ENCODE data around the gene GP9. TPM values are rescaled to one million over a fixed set of nuclear protein-coding genes. Genes with fewer than 3 reads are reported as not detected.

The GP9 gene
- total and polyA plus RNA-seq, 9 of the 15 experiments (the other 6 are each of a cell fraction or from before 2014, with no cell fraction given), result not detected

DNA sequence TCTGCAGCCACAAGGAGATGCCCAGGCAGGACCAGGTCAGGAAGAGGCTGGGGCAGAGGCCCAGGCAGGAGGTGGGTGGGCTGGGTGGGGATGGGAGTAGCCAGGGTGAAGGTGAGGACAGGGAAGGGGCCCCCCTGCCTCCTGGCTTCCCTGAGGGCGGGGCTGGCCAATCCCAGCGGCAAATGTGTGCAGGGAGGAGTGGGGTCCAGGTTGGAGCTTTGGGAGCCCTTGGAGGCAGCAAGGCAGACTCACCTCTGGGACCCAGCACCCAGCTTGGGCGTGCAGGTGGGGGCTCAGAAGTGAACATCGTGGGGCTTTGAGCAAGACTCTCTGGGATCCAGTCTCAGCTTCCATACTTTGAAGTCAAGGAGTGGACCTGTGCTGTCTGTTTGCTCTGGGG lies 25.2 kb downstream of the GP9 start:
- Histone ChIP-seq H3K9me1 (ENCODE audit: control insufficient read depth, insufficient read depth, low read length) (no peaks in the 10 kb centered on the region), H3K9me3 (replicated peaks; ENCODE audit: control insufficient read depth, insufficient read depth, low read depth, low read length) (no peaks in the 10 kb centered on the region), H3K4me3 (no peak overlapping the region), H3K9ac (ENCODE audit: insufficient read depth in 1 of 2, low read depth in 2 of 2, low read length in 2 of 2) (no peak overlapping the region; a peak in 1 of 4 replicates), H3K4me1 (replicated peaks in 1 of 2; ENCODE audit: control insufficient read depth in 2 of 2, insufficient read depth in 2 of 2, low read length in 2 of 2) (peaks cover 6 to 10% of the 10 kb centered on the region in 2 experiments; a peak in 4 of 5 replicates), H3K27ac (ENCODE audit: extremely low read depth, low read depth, low read length) (no peak overlapping the region), H4K20me1 (replicated peaks; ENCODE audit: control insufficient read depth, insufficient read depth, low read length) (no peaks in the 10 kb centered on the region), H3K79me2 (ENCODE audit: control insufficient read depth, insufficient read depth, low read length) (no peaks in the 10 kb centered on the region), H3K27me3 (ENCODE audit: control insufficient read depth in 2 of 2, insufficient read depth in 2 of 2, low read length in 2 of 2) (no peaks in the 10 kb centered on the region), H2AFZ (ENCODE audit: low read depth, low read length) (no peak overlapping the region), H3K4me2 (ENCODE audit: insufficient read depth, low read length) (no peak overlapping the region), H3K36me3 (ENCODE audit: control insufficient read depth, insufficient read depth, low read length) (no peaks in the 10 kb centered on the region)
- in situ Hi-C loops (cut with MboI), result loop anchor here (10.0 kb wide), 1 partner anchor 111 kb away; no protein-coding TSS in a partner anchor
- intact Hi-C loops (cut with micrococcal nuclease), result loop anchor here (2.0 to 10.0 kb wide), 2 partner anchors 33 to 61 kb away; no protein-coding TSS in a partner anchor
- POLR2A ChIA-PET, result interaction anchor here (1.2 kb wide), 1 partner anchor 16 kb away, joined by 3 read pairs; no protein-coding TSS in a partner anchor
- FAIRE-seq (no peak), ATAC-seq (no peak), DNase-seq (ENCODE audit: extremely low read depth in 1 of 4, low spot score in 3 of 4) (no peak)
- CTCF ChIA-PET (ENCODE audit: low intra/inter-chr PET ratio), result no interaction called here
- WGBS (ENCODE audit: insufficient coverage, low coverage, missing lambda C conversion rate), result 20% methylated on average over 1 of the region's 4 CpGs
- TF ChIP-seq, protein P1, sequence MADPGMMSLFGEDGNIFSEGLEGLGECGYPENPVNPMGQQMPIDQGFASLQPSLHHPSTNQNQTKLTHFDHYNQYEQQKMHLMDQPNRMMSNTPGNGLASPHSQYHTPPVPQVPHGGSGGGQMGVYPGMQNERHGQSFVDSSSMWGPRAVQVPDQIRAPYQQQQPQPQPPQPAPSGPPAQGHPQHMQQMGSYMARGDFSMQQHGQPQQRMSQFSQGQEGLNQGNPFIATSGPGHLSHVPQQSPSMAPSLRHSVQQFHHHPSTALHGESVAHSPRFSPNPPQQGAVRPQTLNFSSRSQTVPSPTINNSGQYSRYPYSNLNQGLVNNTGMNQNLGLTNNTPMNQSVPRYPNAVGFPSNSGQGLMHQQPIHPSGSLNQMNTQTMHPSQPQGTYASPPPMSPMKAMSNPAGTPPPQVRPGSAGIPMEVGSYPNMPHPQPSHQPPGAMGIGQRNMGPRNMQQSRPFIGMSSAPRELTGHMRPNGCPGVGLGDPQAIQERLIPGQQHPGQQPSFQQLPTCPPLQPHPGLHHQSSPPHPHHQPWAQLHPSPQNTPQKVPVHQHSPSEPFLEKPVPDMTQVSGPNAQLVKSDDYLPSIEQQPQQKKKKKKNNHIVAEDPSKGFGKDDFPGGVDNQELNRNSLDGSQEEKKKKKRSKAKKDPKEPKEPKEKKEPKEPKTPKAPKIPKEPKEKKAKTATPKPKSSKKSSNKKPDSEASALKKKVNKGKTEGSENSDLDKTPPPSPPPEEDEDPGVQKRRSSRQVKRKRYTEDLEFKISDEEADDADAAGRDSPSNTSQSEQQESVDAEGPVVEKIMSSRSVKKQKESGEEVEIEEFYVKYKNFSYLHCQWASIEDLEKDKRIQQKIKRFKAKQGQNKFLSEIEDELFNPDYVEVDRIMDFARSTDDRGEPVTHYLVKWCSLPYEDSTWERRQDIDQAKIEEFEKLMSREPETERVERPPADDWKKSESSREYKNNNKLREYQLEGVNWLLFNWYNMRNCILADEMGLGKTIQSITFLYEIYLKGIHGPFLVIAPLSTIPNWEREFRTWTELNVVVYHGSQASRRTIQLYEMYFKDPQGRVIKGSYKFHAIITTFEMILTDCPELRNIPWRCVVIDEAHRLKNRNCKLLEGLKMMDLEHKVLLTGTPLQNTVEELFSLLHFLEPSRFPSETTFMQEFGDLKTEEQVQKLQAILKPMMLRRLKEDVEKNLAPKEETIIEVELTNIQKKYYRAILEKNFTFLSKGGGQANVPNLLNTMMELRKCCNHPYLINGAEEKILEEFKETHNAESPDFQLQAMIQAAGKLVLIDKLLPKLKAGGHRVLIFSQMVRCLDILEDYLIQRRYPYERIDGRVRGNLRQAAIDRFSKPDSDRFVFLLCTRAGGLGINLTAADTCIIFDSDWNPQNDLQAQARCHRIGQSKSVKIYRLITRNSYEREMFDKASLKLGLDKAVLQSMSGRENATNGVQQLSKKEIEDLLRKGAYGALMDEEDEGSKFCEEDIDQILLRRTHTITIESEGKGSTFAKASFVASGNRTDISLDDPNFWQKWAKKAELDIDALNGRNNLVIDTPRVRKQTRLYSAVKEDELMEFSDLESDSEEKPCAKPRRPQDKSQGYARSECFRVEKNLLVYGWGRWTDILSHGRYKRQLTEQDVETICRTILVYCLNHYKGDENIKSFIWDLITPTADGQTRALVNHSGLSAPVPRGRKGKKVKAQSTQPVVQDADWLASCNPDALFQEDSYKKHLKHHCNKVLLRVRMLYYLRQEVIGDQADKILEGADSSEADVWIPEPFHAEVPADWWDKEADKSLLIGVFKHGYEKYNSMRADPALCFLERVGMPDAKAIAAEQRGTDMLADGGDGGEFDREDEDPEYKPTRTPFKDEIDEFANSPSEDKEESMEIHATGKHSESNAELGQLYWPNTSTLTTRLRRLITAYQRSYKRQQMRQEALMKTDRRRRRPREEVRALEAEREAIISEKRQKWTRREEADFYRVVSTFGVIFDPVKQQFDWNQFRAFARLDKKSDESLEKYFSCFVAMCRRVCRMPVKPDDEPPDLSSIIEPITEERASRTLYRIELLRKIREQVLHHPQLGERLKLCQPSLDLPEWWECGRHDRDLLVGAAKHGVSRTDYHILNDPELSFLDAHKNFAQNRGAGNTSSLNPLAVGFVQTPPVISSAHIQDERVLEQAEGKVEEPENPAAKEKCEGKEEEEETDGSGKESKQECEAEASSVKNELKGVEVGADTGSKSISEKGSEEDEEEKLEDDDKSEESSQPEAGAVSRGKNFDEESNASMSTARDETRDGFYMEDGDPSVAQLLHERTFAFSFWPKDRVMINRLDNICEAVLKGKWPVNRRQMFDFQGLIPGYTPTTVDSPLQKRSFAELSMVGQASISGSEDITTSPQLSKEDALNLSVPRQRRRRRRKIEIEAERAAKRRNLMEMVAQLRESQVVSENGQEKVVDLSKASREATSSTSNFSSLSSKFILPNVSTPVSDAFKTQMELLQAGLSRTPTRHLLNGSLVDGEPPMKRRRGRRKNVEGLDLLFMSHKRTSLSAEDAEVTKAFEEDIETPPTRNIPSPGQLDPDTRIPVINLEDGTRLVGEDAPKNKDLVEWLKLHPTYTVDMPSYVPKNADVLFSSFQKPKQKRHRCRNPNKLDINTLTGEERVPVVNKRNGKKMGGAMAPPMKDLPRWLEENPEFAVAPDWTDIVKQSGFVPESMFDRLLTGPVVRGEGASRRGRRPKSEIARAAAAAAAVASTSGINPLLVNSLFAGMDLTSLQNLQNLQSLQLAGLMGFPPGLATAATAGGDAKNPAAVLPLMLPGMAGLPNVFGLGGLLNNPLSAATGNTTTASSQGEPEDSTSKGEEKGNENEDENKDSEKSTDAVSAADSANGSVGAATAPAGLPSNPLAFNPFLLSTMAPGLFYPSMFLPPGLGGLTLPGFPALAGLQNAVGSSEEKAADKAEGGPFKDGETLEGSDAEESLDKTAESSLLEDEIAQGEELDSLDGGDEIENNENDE (IDR thresholded peaks at IDR 0.05; ENCODE audit: low read depth, low read length), result no peak
- TF ChIP-seq NR4A1 (CRISPR knock-in tag; IDR thresholded peaks at IDR 0.05) (no peak), NR4A1 (tag; IDR thresholded peaks at IDR 0.05) (no peak), NRF1 (conservative IDR thresholded peaks at IDR 0.05 in 1 of 2, IDR thresholded peaks at IDR 0.05 in 1 of 2) (no peak), BHLHE40 (IDR thresholded peaks at IDR 0.05; ENCODE audit: low read length) (no peak), HLTF (IDR thresholded peaks at IDR 0.05) (no peak), TAF15 (IDR thresholded peaks at IDR 0.05; ENCODE audit: low read depth, low read length) (no peak), KAT7 (CRISPR knock-in tag; IDR thresholded peaks at IDR 0.05; ENCODE audit: borderline replicate concordance) (no peak), SMAD3 (CRISPR knock-in tag; conservative IDR thresholded peaks at IDR 0.05) (no peak), NR2C2 (CRISPR knock-in tag; IDR thresholded peaks at IDR 0.05) (no peak), NR2C2 (tag; IDR thresholded peaks at IDR 0.05) (no peak)
- TF ChIP-seq, protein P2, sequence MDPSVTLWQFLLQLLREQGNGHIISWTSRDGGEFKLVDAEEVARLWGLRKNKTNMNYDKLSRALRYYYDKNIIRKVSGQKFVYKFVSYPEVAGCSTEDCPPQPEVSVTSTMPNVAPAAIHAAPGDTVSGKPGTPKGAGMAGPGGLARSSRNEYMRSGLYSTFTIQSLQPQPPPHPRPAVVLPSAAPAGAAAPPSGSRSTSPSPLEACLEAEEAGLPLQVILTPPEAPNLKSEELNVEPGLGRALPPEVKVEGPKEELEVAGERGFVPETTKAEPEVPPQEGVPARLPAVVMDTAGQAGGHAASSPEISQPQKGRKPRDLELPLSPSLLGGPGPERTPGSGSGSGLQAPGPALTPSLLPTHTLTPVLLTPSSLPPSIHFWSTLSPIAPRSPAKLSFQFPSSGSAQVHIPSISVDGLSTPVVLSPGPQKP (CRISPR knock-in tag; IDR thresholded peaks at IDR 0.05), result no peak
- BruUV-seq (replicated peaks), result no TSS peak
